GM21528 (cell line): Measurements from ENCODE around the gene CD247.

ENCODE experiments used
- ATAC-seq: cut with Tn5 transposase; IDR thresholded peaks from one replicate; pipeline ENCODE4 v1.9.1; 2021; ENCODE audit warnings: mild to moderate bottlenecking, moderate library complexity; ENCODE audit not compliant: unreplicated experiment, low FRiP score

The CD247 gene

DNA sequence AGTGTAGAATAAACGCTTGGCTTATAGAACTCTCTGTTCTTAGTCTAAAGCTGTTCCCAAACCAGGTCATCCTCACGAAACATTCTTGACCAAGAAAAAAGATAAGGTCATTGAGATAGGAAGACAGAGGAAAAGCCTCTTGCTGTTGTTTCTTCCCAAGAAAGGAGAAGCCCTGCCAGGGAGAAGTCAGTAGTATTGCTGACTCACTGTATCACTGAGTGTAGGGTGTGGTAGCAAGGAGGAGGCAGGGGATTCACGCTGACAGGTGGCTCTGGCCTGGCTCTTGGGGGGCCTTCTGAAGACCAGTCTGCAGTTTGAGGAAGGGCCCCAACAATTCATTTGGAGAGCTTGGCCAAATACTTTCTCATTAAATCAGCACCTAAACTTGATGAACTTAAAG is 97.8 kb downstream of the CD247 start:
- no peak for ATAC-seq

DNA sequence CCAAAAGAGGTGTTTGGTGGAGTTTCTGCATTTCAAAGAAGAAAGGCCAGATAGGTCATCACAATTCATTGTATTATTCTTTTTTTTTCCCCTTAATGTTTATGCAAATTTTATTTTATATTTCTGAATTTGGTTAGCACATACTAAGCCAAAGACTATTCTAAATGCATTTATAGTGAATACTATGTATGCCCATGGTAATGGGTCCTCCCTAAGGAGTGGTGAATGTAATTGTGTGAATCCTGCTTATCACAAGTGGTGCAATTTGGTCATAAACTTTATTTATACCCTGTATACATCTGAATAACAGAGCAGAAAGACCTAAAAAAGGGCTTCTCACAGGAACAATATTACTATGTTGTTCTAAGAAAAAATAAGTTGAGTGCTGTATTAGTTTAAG is 99.1 kb downstream of the CD247 start:
- ATAC-seq = no peak

DNA sequence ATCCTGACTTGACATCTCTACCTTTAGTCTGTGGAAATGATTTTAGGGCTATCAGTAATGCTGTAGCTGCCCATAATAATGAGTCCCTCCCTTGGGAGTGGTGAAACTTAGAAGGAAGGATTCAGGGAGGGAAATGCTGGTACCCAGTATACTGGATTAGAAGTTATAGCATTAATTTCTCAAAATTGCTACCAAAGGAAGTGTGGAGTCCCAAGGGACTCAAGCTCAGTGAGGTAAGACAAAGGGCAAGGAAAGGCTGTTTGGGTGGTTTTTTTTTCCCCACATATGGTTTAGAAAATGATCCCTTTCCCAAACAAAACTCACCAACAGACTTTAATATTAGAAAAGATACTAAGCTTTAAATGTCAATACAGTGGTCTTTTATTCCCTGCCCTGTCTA is 99.9 kb downstream of the CD247 start:
- no peak for ATAC-seq

DNA sequence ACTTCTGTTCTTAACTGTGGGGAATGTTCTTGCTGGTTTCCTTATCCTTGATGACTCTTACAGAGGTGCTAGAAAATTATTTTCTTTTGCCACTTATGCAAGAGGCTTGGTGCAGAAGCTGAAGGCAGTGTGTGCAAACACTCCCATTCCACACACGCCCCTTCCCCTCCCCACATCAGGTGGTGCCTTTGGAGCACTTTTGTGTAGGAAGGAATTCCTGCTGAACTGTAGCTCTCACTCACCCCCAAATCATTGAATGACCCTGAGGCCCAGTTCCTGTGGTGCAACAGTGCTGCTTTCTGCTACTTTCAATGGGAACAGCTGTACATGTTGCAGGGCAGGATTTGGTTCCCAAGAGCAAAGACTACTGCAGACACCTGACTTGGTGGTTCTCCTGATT is 101.8 kb downstream of the CD247 start:
- no peak for ATAC-seq

DNA sequence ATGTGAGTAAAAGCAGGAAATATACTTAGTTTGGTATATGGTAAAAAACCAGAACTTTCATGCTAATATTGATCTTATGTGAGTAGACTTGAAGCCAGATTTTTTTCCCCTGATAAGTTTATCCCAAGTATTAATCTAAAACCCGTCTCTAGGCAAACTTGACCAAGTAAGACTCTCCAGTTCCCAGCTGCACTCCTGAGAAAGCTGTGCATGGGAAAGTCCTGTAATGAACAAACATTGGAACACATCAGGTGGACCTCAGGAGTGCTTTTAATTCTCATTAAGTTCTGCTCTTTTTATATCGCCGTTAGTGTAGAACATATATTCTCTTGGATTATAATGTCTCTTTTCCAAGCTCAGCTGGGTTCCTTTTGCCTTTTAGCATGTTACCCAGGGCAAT is 105.0 kb downstream of the CD247 start:
- no peak for ATAC-seq

DNA sequence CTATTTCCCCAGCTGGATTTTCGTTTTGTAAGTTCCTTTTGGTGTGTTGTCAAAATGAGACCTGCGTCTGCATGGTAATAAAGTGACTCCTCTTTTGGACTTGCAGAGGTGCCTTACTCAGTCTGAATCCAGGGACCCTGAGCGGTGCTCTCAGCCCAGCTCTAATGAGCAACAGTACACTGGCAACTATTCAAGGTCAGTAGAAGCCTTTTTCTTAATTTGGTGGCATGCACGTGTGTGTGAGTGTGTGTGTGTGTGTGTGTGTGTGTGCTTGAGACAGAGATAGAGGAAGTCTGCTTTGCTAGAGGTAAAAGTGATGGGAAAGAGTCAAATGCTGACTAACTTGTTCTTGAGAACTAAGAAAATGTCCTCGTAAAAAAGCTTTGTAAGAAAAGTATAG is 105.4 kb downstream of the CD247 start:
- ATAC-seq = no peak

DNA sequence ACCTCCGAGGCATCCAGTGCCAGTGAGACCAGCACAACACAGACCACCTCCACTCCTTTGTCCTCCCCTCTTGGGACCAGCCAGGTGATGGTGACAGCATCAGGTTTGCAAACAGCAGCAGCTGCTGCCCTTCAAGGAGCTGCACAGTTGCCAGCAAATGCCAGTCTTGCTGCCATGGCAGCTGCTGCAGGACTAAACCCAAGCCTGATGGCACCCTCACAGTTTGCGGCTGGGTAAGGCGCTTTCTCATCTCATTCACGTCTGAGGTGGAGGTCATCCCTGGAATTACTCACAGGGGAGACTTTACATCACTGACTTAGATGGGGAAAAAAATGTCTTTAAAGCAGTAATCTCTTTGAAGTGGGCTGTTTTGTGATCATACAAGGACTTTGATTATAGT is 106.3 kb downstream of the CD247 start:
- no peak for ATAC-seq

DNA sequence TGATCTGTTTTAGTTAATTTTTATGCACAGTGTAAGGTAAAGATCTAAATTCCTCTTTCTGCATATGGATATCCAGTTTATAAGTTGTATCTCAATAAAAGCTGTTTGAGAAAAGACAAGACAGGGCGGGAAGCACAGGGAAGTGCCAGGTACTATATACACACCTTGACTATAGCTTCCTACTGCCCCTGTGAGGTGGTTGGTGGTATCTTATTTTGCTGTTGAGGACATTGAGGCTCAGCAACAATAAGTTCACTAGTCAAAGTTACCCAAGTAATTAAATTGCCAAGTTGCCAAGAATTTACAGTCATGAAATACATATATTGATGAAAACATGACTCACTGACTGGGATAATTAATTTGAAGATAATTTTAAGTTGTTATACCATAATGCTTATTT is 109.1 kb downstream of the CD247 start:
- no peak for ATAC-seq

DNA sequence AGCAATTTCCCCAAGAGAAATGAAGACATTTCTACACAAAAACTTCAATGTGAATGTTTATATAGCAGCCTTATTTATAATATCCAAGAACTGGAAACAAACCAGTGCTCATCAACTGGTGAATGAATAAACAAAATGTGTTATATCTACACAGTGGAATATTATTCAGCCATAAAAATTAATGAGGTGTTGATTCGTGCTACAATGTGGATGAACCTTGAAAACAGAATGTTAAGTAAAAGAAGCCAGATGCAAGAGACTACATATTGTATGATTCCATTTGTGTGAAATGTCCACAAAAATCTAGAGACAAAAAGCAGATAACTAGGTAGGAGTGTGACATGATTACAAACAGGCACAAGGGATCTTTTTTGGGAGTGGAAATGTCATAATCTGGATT is 110.0 kb downstream of the CD247 start:
- no peak for ATAC-seq

DNA sequence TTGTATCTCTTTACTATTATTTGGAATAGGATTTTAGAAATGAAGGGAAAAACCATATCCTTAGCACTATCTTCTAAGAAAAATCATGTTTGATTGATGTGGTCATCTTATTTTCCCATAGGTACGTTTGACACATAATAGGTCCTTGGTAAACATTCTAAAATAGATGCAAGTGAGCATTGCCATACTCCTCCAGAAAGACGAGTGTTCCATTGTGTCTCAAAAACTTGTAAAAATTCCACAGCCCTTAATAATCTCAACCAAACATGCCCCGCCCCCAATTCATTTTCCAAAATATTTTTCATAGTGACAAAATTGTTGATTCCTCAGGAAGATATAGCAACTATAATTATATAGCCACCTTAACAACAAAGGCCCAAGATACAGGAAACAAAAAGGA is 113.4 kb downstream of the CD247 start:
- no peak for ATAC-seq

DNA sequence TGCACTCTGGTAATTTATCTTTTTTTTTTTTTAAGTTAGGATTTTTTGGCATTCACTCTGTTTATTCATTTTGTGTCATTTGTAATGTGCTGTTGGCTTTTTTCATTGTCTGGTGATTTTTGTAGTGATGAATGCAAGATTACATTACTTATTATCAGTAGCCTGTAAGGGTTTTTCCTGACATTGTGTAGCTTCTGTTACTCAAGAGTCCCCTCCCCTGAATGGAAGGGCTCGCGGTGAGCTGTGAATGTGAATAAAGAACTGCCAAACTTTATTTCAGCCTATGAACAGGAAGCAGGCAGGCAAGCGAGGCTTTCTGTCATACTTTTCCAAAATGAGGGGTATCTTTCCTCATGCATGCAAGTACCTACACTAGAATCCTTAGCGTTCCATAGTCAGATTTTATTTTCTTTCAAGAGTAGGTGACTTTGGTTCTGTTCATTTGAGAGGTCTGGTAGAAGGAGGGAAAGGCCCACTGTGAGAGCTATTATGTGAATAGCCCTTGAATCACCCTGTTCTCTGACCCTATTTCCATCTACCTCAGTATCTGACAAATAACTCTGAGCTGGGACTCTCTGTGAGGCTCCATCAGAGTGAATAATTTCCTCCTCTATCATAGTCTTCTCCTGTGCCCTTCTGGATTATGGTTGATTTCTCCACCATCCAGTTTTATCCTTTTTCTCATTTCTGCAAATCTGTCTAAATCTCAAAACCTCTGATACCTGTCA is 114.0 kb downstream of the CD247 start:
- no peak for ATAC-seq

DNA sequence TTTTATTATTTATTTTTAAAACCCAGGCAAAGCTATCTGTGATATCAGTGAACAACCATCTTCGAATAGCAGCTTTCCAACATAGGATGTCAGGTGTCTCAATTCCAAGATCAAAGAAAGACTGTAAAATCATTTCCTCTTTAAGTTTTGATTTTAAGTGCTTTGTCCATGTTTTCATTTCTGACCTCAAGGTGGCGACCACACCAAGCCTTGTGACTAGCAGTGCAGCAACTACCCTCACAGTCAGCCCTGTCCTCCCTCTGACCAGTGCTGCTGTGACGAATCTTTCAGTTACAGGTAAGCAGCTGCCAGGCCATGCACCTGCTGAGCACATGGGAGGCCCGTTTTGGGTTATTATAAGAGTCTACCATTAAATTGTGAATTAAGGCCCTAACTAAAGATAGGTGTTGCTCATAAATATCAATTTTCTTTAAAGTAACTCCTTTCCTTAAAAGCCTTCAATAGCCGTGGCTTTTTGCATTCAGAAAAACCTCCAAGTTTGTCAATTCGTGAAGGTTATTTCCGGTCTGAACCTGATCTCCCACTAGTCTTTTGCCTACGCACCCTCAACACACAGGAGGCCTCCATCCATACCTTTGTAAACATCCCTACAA is 117.0 kb downstream of the CD247 start:
- no peak for ATAC-seq

DNA sequence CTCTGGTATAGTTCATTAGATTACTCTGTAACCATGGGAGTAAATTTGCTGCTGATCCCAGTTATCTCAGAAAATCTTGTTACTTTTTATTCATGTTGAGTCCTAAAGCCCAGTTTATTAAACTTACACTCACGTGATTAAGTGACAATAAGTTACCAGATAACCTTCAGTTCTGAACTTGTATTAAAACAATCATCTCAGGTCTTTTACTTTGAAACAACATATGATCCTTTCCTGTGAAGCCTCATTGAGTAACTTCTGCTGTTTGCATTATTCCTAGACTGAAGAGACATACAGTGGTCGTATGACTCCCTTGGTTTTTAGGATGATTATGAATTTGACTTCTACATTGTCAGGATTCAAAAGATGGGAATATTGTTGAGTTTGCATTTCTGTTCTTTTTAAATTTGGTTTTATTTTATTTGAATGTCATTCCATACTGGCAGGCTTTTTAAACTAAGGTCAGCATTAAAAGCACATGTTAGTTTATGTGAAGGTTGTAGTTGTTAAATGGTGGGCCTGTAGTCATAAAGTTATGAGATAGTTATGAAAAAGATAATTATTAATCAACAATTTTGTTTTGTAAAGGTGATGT is 117.9 kb downstream of the CD247 start:
- no peak for ATAC-seq

DNA sequence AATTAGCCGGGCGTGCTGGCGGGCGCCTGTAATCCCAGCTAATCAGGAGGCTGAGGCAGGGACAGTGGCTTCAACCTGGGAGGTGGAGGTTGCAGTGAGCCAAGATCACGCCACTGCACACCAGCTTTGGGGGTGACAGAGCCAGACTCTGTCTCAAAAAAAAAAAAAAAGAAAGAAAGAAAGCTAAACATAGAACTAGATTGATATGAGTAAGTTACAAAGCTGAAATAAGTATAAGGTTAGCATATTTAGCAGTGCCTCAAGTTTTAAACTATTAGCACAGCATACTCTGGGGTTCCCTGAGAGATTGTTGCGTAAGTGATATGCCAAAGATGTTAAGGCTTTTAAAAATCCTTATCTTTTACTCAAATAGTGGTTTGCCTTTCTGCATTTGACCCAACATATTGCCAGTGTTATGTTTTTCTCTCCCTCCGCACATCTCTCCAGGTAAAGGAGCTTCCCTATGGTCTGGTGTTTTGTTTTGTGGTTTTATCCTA is 126.1 kb downstream of the CD247 start:
- ATAC-seq = no peak

DNA sequence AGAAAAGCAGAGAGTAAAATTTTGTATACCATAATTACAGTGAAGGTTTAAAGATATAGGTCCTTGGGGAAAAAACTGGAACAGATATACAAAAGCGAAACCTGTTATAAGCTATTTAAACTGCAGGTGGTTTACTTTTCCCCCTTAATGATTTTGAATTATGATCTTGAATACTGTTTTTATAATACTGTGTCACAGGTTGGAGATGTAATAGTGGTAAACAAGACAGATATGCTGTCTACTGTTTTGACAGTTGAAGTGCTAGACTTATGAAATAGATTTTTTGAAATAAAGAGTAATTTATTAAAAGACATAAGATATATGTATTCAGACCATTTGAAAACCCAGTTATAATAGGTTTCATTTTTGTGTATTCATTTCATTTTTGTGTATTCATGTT is 129.4 kb downstream of the CD247 start:
- no peak for ATAC-seq

DNA sequence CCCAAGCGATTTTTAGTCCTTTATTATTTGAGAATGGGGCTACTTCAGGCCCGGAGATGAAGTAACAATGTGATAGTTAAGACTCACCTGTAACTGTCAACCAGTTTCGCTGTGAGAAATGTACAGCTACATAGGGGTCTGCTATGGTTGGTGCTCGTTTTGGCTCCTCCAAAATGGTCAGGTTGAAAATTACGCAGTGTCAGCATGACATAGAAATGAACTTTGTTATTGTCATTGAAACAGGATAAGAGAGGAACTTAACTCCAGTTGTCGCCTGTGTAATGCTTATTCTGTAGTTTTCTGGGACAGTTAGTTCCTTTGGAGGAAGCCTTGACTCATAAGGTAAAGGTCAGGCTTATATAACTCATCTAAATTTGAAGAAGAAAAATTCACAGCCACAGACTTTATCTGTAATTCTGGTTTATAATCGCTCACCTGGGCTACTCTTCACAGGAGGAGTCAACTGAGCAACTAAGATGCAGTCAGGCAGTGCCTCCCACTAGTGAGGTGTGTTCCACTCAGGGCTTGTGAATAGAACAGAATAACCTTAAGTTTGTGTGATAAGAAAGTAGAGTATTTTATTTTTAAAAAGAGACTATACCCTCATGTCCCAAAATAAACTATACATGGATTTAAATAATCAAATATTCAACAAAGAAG is 130.9 kb downstream of the CD247 start:
- ATAC-seq = no peak
